Urinary bladder (tissue), 4 donors: Measurements from ENCODE around the gene TUBA1A. TPM values are rescaled to one million over a fixed set of nuclear protein-coding genes. Genes with fewer than 3 reads are reported as not detected.
"Not testable (repeated sequence)": the region's sequence is repeated elsewhere in the genome, so short reads cannot be mapped to it uniquely, and the experiment has no call there.

Source experiments
- DNase-seq: peaks from one replicate; pipeline ENCODE4 v3.0.0-alpha.2; 2015; ENCODE audit errors: extremely low spot score
- H3K27ac ChIP-seq: one replicate; pipeline ENCODE4 v1.5.1; 2013; ENCODE audit warnings: low read depth, mild to moderate bottlenecking, moderate library complexity
- H3K36me3 ChIP-seq: one replicate; pipeline ENCODE4 v1.6.1; 2013; ENCODE audit warnings: mild to moderate bottlenecking, moderate library complexity; ENCODE audit not compliant: insufficient read depth
- H3K4me1 ChIP-seq: one replicate; pipeline ENCODE4 v1.6.1; 2013; ENCODE audit warnings: mild to moderate bottlenecking, moderate library complexity; ENCODE audit not compliant: insufficient read depth
- H3K4me3 ChIP-seq: one replicate; pipeline ENCODE4 v1.5.1; 2013; ENCODE audit warnings: low read depth, low read length
- WGBS: extraction: QIAGEN DNeasy Blood & Tissue Kit; methylation state at CpG from one replicate; pipeline ENCODE4 v1.1.7; 2013; 5-methylcytosine and 5-hydroxymethylcytosine counted together
- polyA plus RNA-seq: library from polyadenylated mRNA; stranded (reverse); fragments of 200-250 nt; gene quantifications from one replicate; pipeline ENCODE4 v1.2.3, GENCODE V29; 2013
- small RNA-seq: library from RNA; depleted of rRNA; stranded (forward); fragments of <200 nt; gene quantifications from one replicate; pipeline ENCODE3, GENCODE V24; 2014
- total RNA-seq: library from RNA; depleted of rRNA; stranded (reverse); fragments of >200 nt; gene quantifications from one replicate; pipeline ENCODE4 v1.2.3, GENCODE V29; 2014
- donor health status: healthy with polysubstance abuse.
- donor health status: healthy.

The TUBA1A gene
- total and polyA plus RNA-seq, 2 donors: 645 to 683 TPM

DNA sequence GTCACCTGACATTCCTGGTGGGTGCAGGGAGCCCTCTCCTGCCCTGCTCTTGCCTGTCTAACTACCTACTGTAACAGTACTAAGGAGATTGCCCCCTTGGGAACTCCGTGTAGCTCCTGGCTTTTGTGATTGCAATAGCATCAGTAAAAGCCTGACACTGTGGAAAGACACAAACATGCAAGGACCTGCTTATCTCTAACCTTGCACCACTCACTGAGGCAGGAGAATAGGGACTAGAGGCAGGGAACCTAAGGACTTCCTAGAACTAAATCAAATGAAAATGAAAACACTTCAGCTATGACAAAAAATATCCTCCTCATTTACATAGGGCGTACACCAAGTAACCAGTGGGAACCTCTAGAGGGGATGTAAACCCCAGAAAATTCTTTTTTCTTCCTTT lies 28.5 kb downstream of the TUBA1A start:
- H3K36me3 ChIP-seq: no peaks in the 10 kb centered on the region
- DNase-seq: no peak
- 70% methylated on average over 2 of the region's 2 CpGs for WGBS
- H3K4me3 ChIP-seq: no peak overlapping the region
- no peak overlapping the region for H3K27ac ChIP-seq
- no peaks in the 10 kb centered on the region for H3K4me1 ChIP-seq

DNA sequence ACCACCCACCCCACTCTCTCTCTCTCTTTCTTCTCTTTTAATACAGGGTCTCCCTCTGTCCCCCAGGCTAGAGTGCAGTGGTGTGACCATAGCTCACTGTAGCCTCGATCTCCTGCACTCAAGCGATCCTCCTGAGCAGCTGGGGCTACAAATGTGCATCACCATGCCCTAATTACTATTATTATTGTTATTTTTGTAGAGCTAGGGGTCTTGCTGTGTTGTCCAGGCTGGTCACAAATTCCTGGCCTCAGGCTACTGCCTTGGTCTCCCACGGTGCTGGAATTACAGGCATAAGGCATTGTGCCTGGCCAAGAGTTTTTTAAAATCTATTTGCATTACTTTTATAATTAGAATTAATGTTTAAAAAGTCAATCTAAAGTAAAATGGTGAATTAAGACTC lies 34.7 kb downstream of the TUBA1A start:
- WGBS: 87% methylated on average over 3 of the region's 3 CpGs
- DNase-seq: no peak
- Histone ChIP-seq H3K4me1 (no peaks in the 10 kb centered on the region), H3K4me3 (no peak overlapping the region), H3K27ac (no peak overlapping the region), H3K36me3 (no peaks in the 10 kb centered on the region)

DNA sequence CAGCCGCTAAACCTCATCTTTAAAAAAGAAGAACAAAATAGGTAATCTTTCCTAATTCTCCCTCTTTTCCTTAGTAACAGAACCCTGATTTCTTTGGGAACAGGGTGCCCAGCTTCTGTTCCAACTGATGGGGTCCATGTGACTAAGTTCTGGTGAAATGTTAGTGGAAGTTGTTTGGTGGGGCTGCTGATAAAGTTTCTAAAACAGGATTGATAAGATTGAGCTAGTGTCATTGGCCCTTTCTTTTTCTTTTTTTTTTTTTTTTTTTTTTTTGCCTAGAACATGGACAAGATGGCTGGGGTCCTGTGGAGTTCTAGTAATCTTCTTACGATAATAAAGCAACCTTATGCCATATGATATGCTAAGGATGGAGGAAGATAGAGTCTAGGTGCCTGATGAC lies 41.5 kb downstream of the TUBA1A start:
- WGBS: 97% methylated on average over 2 of the region's 2 CpGs
- Histone ChIP-seq H3K4me3 (no peak overlapping the region), H3K36me3 (no peaks in the 10 kb centered on the region)

DNA sequence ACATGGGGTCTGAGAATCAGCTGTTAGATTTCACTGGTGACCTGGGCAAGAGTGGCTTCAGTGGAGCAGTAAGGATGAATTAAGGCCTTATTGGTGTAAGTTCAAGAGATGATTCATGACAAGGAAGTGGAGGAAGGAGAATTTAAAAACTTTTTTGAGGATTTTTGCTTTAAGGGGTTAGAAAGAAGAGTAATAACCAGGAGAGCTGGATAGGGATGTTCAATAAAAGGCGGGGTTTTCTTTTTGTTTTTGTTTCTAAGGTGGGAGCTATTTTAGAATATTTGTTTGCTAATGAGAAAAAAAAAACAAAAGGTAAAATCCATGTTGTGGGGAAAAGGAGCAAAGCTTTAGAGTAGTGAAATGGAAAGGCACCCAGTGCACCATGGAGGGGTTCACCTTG lies 42.5 kb downstream of the TUBA1A start:
- no peaks in the 10 kb centered on the region for H3K4me1 ChIP-seq
- WGBS: 98% methylated on average over 1 of the region's 1 CpG
- no peak overlapping the region for H3K27ac ChIP-seq
- no peaks in the 10 kb centered on the region for H3K36me3 ChIP-seq
- no peak for DNase-seq
- H3K4me3 ChIP-seq: no peak overlapping the region

More for the DNA sequence above, 41.5 kb downstream of the TUBA1A start:
- no peak for DNase-seq
- no peak overlapping the region for H3K27ac ChIP-seq
- H3K4me1 ChIP-seq: no peaks in the 10 kb centered on the region

DNA sequence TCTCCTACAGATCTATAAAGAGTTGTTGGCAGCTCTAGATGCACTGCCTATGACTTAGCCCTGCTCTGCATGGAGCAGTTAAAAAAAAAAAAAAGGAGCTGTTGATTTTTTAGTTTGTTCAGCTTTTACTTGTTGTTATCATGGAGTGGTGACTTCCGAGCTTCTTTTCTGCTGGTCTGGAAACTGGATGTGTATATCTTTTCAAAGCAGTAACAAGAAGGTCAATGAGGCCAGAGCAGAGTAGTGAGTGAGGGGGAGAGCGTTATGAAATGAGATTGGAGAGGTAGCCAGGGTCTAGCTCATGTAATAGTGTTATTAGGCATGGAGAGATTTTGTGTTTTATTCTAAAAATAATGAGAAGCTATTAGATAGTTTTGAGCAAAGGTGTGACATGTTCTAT lies 44.5 kb downstream of the TUBA1A start:
- DNase-seq: no peak
- 83% methylated on average over 2 of the region's 2 CpGs for WGBS
- Histone ChIP-seq H3K36me3 (no peaks in the 10 kb centered on the region), H3K27ac (no peak overlapping the region), H3K4me1 (no peaks in the 10 kb centered on the region), H3K4me3 (no peak overlapping the region)

DNA sequence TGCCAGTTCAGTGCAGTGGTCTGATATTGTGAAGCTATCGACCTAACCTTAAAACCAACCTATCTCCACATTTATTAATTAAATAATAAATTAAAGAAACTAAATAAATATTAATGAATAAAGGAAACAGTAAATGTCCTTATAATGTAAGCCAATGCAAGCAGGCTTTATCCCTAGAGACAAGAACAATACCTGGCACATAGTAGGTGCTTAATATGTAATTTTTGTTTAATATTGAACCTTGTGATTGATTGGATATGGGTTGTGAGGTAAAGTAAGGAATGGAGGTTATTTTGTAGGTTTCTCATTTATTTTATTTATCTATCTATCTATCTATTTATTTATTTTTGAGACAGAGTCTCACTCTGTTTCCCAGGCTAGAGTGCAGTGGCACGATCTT lies 49.9 kb downstream of the TUBA1A start:
- no peaks in the 10 kb centered on the region for H3K4me1 ChIP-seq
- H3K36me3 ChIP-seq: no peaks in the 10 kb centered on the region
- no peak for DNase-seq
- no peak overlapping the region for H3K4me3 ChIP-seq
- H3K27ac ChIP-seq: no peak overlapping the region
- 88% methylated on average over 2 of the region's 2 CpGs for WGBS

DNA sequence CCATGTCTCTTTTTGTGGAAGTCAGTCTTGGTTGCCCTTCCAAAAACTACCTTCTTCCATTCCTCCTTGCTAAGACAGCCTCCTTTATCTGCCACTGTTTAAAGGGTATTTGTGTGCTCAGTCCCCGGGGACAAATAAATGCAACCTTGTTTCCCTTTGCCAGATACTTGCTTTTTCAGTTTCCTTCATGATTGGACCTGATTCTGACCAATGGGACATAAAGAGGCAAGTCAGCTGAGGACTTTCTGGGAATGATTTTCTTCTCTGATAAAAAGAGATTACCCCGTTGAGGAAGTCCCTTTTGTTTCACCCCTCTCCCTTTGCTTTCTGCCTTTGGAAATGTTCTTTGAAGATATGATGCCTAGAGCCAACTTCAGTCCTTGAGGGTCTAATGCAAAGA lies 50.3 kb downstream of the TUBA1A start:
- Histone ChIP-seq H3K36me3 (no peaks in the 10 kb centered on the region), H3K4me1 (no peaks in the 10 kb centered on the region), H3K4me3 (no peak overlapping the region), H3K27ac (no peak overlapping the region)
- DNase-seq: no peak
- WGBS: 50% methylated on average over 2 of the region's 2 CpGs

DNA sequence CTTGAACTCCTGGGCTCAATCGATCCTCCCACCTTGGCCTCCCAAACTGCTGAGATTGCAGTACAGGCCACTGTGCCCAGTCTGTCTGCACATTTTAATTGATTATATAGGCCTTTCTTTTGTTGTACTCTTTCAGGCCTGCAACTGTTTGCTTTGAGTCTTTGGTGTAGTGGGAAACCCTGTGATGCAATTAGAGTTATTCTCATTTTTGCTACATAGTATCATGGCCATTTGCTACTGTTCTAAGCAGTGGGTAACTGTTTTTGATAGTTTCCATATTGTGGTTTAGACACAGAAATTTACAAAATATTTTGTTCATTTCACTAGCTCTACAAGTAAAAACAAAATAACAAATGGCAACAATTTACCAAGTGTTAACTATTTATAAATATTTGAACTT lies 51.4 kb downstream of the TUBA1A start:
- Histone ChIP-seq H3K27ac (no peak overlapping the region), H3K36me3 (no peaks in the 10 kb centered on the region), H3K4me1 (no peaks in the 10 kb centered on the region), H3K4me3 (no peak overlapping the region)
- WGBS: 96% methylated on average over 1 of the region's 1 CpG
- no peak for DNase-seq

DNA sequence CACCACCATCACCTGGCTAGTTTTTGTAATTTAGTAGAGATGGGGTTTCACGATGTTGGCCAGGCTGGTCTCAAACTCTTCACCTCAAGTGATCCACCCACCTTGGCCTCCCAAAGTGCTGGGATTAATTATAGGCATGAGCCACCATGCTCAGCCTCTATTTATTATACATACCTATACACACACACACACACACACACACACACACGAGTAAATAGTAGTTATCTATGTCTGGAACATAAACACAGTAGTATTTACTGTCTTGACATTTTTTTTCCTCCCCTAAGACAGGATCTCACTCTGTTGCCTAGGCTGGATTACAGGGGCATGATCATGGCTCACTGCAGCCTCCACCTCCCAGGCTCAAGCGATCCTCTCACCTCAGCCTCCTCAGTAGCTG lies 51.9 kb downstream of the TUBA1A start:
- H3K4me3 ChIP-seq, DNase-seq, H3K4me1 ChIP-seq, H3K36me3 ChIP-seq, H3K27ac ChIP-seq: not testable (repeated sequence)
- 90% methylated on average over 3 of the region's 3 CpGs for WGBS

Small RNAs within 50 kb of the gene (small RNA-seq; reads per million reads assigned to genes)
- not detected for gene RF00017

Other genes starting within 250 kb of the TUBA1A start
- gene ARF3, start 231.6 kb downstream of the TUBA1A start, total RNA-seq: 25.1 TPM
- 78.6 TPM for gene ARF3, start 231.6 kb downstream of the TUBA1A start, polyA plus RNA-seq
- gene WNT10B, start 217.3 kb downstream of the TUBA1A start, total RNA-seq: 0.79 TPM
- 1.2 TPM for gene WNT10B, start 217.3 kb downstream of the TUBA1A start, polyA plus RNA-seq
- not detected for gene WNT1, start 210.8 kb downstream of the TUBA1A start, total RNA-seq
- not detected for gene WNT1, start 210.8 kb downstream of the TUBA1A start, polyA plus RNA-seq
- gene DDN, start 189.7 kb downstream of the TUBA1A start, total RNA-seq: 0.74 TPM
- not detected for gene DDN, start 189.7 kb downstream of the TUBA1A start, polyA plus RNA-seq
- 41.8 TPM for gene PRKAG1, start 170.3 kb downstream of the TUBA1A start, total RNA-seq
- 63.3 TPM for gene PRKAG1, start 170.3 kb downstream of the TUBA1A start, polyA plus RNA-seq
- gene KMT2D, start 128.3 kb downstream of the TUBA1A start, total RNA-seq: 30.5 TPM
- 22.0 TPM for gene KMT2D, start 128.3 kb downstream of the TUBA1A start, polyA plus RNA-seq
- gene RHEBL1, start 119.1 kb downstream of the TUBA1A start, total RNA-seq: not detected
- gene RHEBL1, start 119.1 kb downstream of the TUBA1A start, polyA plus RNA-seq: 0.68 TPM
- gene DHH, start 94.3 kb downstream of the TUBA1A start, total RNA-seq: 2.3 TPM
- gene DHH, start 94.3 kb downstream of the TUBA1A start, polyA plus RNA-seq: 2.7 TPM
- 52.4 TPM for gene LMBR1L, start 78.2 kb downstream of the TUBA1A start, total RNA-seq
- gene LMBR1L, start 78.2 kb downstream of the TUBA1A start, polyA plus RNA-seq: 53.9 TPM
- gene TUBA1B, start 57.7 kb downstream of the TUBA1A start, total RNA-seq: 941 TPM
- gene TUBA1B, start 57.7 kb downstream of the TUBA1A start, polyA plus RNA-seq: 999 TPM
- gene TUBA1C, start 76.0 kb upstream of the TUBA1A start, total RNA-seq: 62.8 TPM
- gene TUBA1C, start 76.0 kb upstream of the TUBA1A start, polyA plus RNA-seq: 248 TPM
- 9.1 TPM for gene PRPH, start 106.1 kb upstream of the TUBA1A start, total RNA-seq
- 24.8 TPM for gene PRPH, start 106.1 kb upstream of the TUBA1A start, polyA plus RNA-seq
- 10.4 TPM for gene TROAP, start 134.2 kb upstream of the TUBA1A start, total RNA-seq
- 0.48 TPM for gene TROAP, start 134.2 kb upstream of the TUBA1A start, polyA plus RNA-seq
- gene C1QL4, start 148.1 kb upstream of the TUBA1A start, total RNA-seq: not detected
- gene C1QL4, start 148.1 kb upstream of the TUBA1A start, polyA plus RNA-seq: not detected
- 1.0 TPM for gene DNAJC22, start 157.8 kb upstream of the TUBA1A start, total RNA-seq
- 0.03 TPM for gene DNAJC22, start 157.8 kb upstream of the TUBA1A start, polyA plus RNA-seq
- gene SPATS2, start 178.4 kb upstream of the TUBA1A start, total RNA-seq: 52.8 TPM
- 11.5 TPM for gene SPATS2, start 178.4 kb upstream of the TUBA1A start, polyA plus RNA-seq